HCT116 (cell line): ENCODE measurements around the gene FAM199X. TPM values are rescaled to one million over a fixed set of nuclear protein-coding genes. Genes with fewer than 3 reads are reported as not detected.

Experiments used
- ATAC-seq: fragments of 200-7000 bp; cut with Tn5 transposase; 2 replicates; pipeline ENCODE4 v1.9.1; 2020; ENCODE audit warnings: mild to moderate bottlenecking, moderate library complexity
- BruUV-seq: library from RNA; stranded (reverse); fragments of 400-500 nt; replicated peaks from 2 replicates; lab custom pipeline; 2021; lab: Mats Ljungman, UMichigan
- CTCF ChIA-PET: fragments of 300-600 bp; sonication (Branson Sonifier 250); formaldehyde crosslinking; loops from one replicate; lab custom pipeline; 2021; ENCODE audit warnings: antibody characterized with exemption; lab: Charles Lee
- POLR2A ChIA-PET: fragments of 300-600, 350-600 bp; sonication (Branson Sonifier 250); formaldehyde crosslinking; loops from one replicate; lab custom pipeline; 2021; ENCODE audit warnings: antibody characterized with exemption; lab: Charles Lee
- RAD21 ChIA-PET, 2 experiments: fragments of 300-600 bp; sonication (Branson Sonifier 250); formaldehyde crosslinking; loops; one replicate each; lab custom pipeline; 2023; ENCODE audit warnings: low total read pairs in 2 of 2; ENCODE audit not compliant: uncharacterized antibody in 2 of 2, unreplicated experiment in 2 of 2, low non-redundant PET in 1 of 2; lab: Charles Lee
- DNase-seq: peaks from one replicate; pipeline ENCODE4 v3.0.0-alpha.2; 2010; ENCODE audit warnings: low read depth, low spot score
- H2AFZ ChIP-seq: fragments of 200-600 bp; shearing (Covaris generic), sonication (generic); 2 replicates; pipeline ENCODE4 v1.6.1; 2017; ENCODE audit warnings: low read depth, mixed run types, mixed read lengths, antibody characterized with exemption, low read length; ENCODE audit not compliant: poor library complexity, severe bottlenecking
- H3K27ac ChIP-seq: 2 replicates; pipeline ENCODE4 v1.5.1; 2012; ENCODE audit warnings: low read depth, low read length
- H3K27me3 ChIP-seq: fragments of 200-600 bp; sonication (generic); 2 replicates; pipeline ENCODE4 v1.6.1; 2016; ENCODE audit warnings: mixed run types, low read length, mixed read lengths; ENCODE audit not compliant: insufficient read depth
- H3K36me3 ChIP-seq, 2 experiments: fragments of 200-500 bp in 1 of 2; fragments of 200-600 bp in 1 of 2; sonication (Bioruptor generic) in 1 of 2; sonication (generic) in 1 of 2; 2 replicates each; pipeline versions ENCODE4 v1.5.1 to v1.6.1; 2014 to 2016; ENCODE audit warnings: low read length in 2 of 2, inconsistent platforms in 1 of 2, mixed read lengths in 1 of 2, mixed run types in 1 of 2; ENCODE audit not compliant: insufficient read depth in 2 of 2, control insufficient read depth in 1 of 2
- H3K4me1 ChIP-seq, 2 experiments: fragments of 200-600 bp in 1 of 2; sonication (generic) in 1 of 2; 2 replicates each; pipeline versions ENCODE4 v1.5.1 to v1.6.1; 2012 to 2017; ENCODE audit warnings: low read length in 2 of 2, inconsistent platforms in 1 of 2, mild to moderate bottlenecking in 1 of 2, mixed read lengths in 1 of 2, mixed run types in 1 of 2, moderate library complexity in 1 of 2; ENCODE audit not compliant: insufficient read depth in 2 of 2, control insufficient read depth in 1 of 2
- H3K4me2 ChIP-seq: fragments of 200-600 bp; sonication (generic); 2 replicates; pipeline ENCODE4 v1.6.1; 2017; ENCODE audit warnings: mixed run types, low read length, mixed read lengths
- H3K4me3 ChIP-seq, 2 experiments: fragments of 200-600 bp in 1 of 2; sonication (generic) in 1 of 2; replicated peaks in 1 of 2; 2 replicates each; pipeline ENCODE4 v1.5.1; 2011 to 2016; ENCODE audit warnings: low read length in 2 of 2, control low read depth in 1 of 2, low read depth in 1 of 2, mild to moderate bottlenecking in 1 of 2, mixed read lengths in 1 of 2, mixed run types in 1 of 2
- H3K79me2 ChIP-seq: fragments of 200-600 bp; sonication (generic); 2 replicates; pipeline ENCODE4 v1.6.1; 2017; ENCODE audit warnings: mild to moderate bottlenecking, mixed run types, low read length, moderate library complexity, mixed read lengths; ENCODE audit not compliant: insufficient read depth
- H3K9ac ChIP-seq: fragments of 200-600 bp; sonication (generic); 2 replicates; pipeline ENCODE4 v1.6.1; 2016; ENCODE audit warnings: low read length, mixed read lengths
- H3K9me2 ChIP-seq: fragments of 200-600 bp; sonication (generic), shearing (Covaris generic); 2 replicates; pipeline ENCODE4 v1.6.1; 2017; ENCODE audit warnings: mixed run types, mild to moderate bottlenecking, moderate library complexity; ENCODE audit not compliant: insufficient read depth
- H3K9me3 ChIP-seq, 2 experiments: fragments of 200-500 bp in 1 of 2; fragments of 200-600 bp in 1 of 2; sonication (Bioruptor generic) in 1 of 2; sonication (generic) in 1 of 2; 2 replicates each; pipeline ENCODE4 v1.6.1; 2014 to 2017; ENCODE audit warnings: low read length in 2 of 2, mixed read lengths in 2 of 2, inconsistent platforms in 1 of 2, low read depth in 1 of 2, mild to moderate bottlenecking in 1 of 2, mixed run types in 1 of 2, moderate library complexity in 1 of 2; ENCODE audit not compliant: control insufficient read depth in 1 of 2, insufficient read depth in 1 of 2
- H4K20me1 ChIP-seq: fragments of 200-600 bp; sonication (generic), shearing (Covaris generic); 2 replicates; pipeline ENCODE4 v1.6.1; 2017; ENCODE audit warnings: mixed run types, mild to moderate bottlenecking, moderate library complexity; ENCODE audit not compliant: insufficient read depth
- CBX3 ChIP-seq: IDR thresholded peaks from 2 replicates; pipeline ENCODE4 v1.6.1; 2012; ENCODE audit warnings: low read depth
- CEBPB ChIP-seq: IDR thresholded peaks from 2 replicates; pipeline ENCODE4 v1.6.1; 2012; ENCODE audit warnings: low read depth
- EGR1 ChIP-seq: IDR thresholded peaks from 2 replicates; pipeline ENCODE4 v1.6.1; 2012; ENCODE audit warnings: low read depth
- EZH2 ChIP-seq: fragments of 200-600 bp; sonication (generic); IDR thresholded peaks from 2 replicates; pipeline ENCODE4 v1.6.1; 2017; ENCODE audit warnings: antibody characterized with exemption, mixed run types
- EZH2phosphoT487 ChIP-seq: fragments of 200-600 bp; IDR thresholded peaks from 2 replicates; pipeline ENCODE4 v1.6.1; 2018; ENCODE audit warnings: antibody characterized with exemption, borderline replicate concordance
- JUND ChIP-seq: IDR thresholded peaks from 2 replicates; pipeline ENCODE4 v1.6.1; 2012
- POLR2A ChIP-seq: IDR thresholded peaks from 2 replicates; pipeline ENCODE4 v1.7.0; 2011; ENCODE audit warnings: borderline replicate concordance; ENCODE audit not compliant: insufficient read depth, insufficient read length; ENCODE audit errors: extremely low read depth
- POLR2AphosphoS5 ChIP-seq: IDR thresholded peaks from 2 replicates; pipeline ENCODE4 v1.6.1; 2011; ENCODE audit warnings: mild to moderate bottlenecking, low read depth, low read length, moderate library complexity
- RAD21 ChIP-seq: IDR thresholded peaks from 2 replicates; pipeline ENCODE4 v1.6.1; 2012; ENCODE audit warnings: low read depth, mild to moderate bottlenecking
- SRF ChIP-seq: IDR thresholded peaks from 2 replicates; pipeline ENCODE4 v1.6.1; 2012; ENCODE audit warnings: low read depth
- TCF7L2 ChIP-seq: IDR thresholded peaks from 2 replicates; pipeline ENCODE4 v1.7.0; 2011; ENCODE audit warnings: borderline replicate concordance, inconsistent platforms; ENCODE audit not compliant: insufficient read depth, insufficient read length; ENCODE audit errors: extremely low read depth
- YY1 ChIP-seq: IDR thresholded peaks from 2 replicates; pipeline ENCODE4 v1.6.1; 2011; ENCODE audit warnings: low read length, low read depth, moderate library complexity, mild to moderate bottlenecking; ENCODE audit not compliant: insufficient replicate concordance; ENCODE audit errors: extremely low read depth
- ZFX ChIP-seq: fragments of 450-650 bp; IDR thresholded peaks from 2 replicates; pipeline ENCODE4 v1.6.1; 2017
- ZNF274 ChIP-seq: fragments of 200-500 bp; sonication (Bioruptor generic); IDR thresholded peaks from 2 replicates; pipeline ENCODE4 v1.6.1; 2014; ENCODE audit warnings: mild to moderate bottlenecking, low read depth, low read length, inconsistent platforms
- intact Hi-C: fragments of 100-400 bp; cut with micrococcal nuclease; formaldehyde crosslinking; loops from 2 replicates; pipeline ENCODE4 v1.10.0; 2022
- total RNA-seq: library from RNA; stranded (reverse); gene quantifications from one replicate; pipeline ENCODE4 v1.2.1, GENCODE V29; 2021; ENCODE audit not compliant: unreplicated experiment
- TF ChIP-seq, protein P1 (sequence below): IDR thresholded peaks from 2 replicates; pipeline ENCODE4 v1.6.1; 2011; ENCODE audit warnings: mild to moderate bottlenecking, low read length, moderate library complexity; ENCODE audit not compliant: insufficient replicate concordance; ENCODE audit errors: extremely low read depth
- TF ChIP-seq, protein P2 (sequence below): IDR thresholded peaks from 2 replicates; pipeline ENCODE4 v1.6.1; 2012; ENCODE audit warnings: low read depth
- TF ChIP-seq, protein P3 (sequence below): IDR thresholded peaks from 2 replicates; pipeline ENCODE4 v1.6.1; 2012
- TF ChIP-seq, protein P4 (sequence below), 3 experiments: fragments of 200-600 bp in 1 of 3; sonication (generic) in 1 of 3; IDR thresholded peaks in 2 of 3; conservative IDR thresholded peaks in 1 of 3; 2 replicates each; pipeline ENCODE4 v1.5.1; 2012 to 2017; ENCODE audit warnings: low read depth in 2 of 3, low read length in 2 of 3, antibody characterized with exemption in 1 of 3, borderline replicate concordance in 1 of 3, control low read depth in 1 of 3, mild to moderate bottlenecking in 1 of 3, mixed read lengths in 1 of 3, mixed run types in 1 of 3, moderate library complexity in 1 of 3; ENCODE audit not compliant: insufficient read depth in 1 of 3

The FAM199X gene
- total RNA-seq, 1 experiment from 2014 or later: 21.1 TPM

DNA sequence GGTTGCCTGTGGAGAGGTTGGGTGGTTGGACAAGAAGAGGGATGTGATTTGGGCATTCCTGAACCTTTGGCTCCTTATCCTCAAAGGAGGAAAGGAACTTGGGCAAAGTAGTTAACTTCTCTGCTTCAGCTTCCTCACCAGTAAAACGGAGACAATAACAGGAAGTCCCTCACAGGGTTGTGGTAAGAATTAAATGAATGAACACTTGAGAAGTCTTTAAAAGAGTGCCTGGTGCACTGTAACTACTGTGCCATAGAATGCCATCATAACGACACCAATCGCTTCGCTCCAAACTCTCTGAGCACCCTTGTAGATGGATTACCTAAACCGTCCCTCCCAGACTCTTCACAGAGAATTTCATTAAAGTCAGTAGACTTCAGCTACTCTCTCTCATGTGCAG, 43.4 kb upstream of the FAM199X start:
- H3K36me3 ChIP-seq: no peaks in the 10 kb centered on the region
- H4K20me1 ChIP-seq: no peaks in the 10 kb centered on the region
- POLR2A ChIA-PET: no interaction called here
- TF ChIP-seq JUND: no peak
- no peak for TF ChIP-seq EZH2phosphoT487
- TF ChIP-seq YY1: no peak
- TF ChIP-seq, protein P1, sequence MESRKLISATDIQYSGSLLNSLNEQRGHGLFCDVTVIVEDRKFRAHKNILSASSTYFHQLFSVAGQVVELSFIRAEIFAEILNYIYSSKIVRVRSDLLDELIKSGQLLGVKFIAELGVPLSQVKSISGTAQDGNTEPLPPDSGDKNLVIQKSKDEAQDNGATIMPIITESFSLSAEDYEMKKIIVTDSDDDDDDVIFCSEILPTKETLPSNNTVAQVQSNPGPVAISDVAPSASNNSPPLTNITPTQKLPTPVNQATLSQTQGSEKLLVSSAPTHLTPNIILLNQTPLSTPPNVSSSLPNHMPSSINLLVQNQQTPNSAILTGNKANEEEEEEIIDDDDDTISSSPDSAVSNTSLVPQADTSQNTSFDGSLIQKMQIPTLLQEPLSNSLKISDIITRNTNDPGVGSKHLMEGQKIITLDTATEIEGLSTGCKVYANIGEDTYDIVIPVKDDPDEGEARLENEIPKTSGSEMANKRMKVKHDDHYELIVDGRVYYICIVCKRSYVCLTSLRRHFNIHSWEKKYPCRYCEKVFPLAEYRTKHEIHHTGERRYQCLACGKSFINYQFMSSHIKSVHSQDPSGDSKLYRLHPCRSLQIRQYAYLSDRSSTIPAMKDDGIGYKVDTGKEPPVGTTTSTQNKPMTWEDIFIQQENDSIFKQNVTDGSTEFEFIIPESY: no peak
- TF ChIP-seq TCF7L2: no peak
- no peak for TF ChIP-seq ZFX
- no peak for TF ChIP-seq EZH2
- TF ChIP-seq SRF: no peak
- TF ChIP-seq, protein P2, sequence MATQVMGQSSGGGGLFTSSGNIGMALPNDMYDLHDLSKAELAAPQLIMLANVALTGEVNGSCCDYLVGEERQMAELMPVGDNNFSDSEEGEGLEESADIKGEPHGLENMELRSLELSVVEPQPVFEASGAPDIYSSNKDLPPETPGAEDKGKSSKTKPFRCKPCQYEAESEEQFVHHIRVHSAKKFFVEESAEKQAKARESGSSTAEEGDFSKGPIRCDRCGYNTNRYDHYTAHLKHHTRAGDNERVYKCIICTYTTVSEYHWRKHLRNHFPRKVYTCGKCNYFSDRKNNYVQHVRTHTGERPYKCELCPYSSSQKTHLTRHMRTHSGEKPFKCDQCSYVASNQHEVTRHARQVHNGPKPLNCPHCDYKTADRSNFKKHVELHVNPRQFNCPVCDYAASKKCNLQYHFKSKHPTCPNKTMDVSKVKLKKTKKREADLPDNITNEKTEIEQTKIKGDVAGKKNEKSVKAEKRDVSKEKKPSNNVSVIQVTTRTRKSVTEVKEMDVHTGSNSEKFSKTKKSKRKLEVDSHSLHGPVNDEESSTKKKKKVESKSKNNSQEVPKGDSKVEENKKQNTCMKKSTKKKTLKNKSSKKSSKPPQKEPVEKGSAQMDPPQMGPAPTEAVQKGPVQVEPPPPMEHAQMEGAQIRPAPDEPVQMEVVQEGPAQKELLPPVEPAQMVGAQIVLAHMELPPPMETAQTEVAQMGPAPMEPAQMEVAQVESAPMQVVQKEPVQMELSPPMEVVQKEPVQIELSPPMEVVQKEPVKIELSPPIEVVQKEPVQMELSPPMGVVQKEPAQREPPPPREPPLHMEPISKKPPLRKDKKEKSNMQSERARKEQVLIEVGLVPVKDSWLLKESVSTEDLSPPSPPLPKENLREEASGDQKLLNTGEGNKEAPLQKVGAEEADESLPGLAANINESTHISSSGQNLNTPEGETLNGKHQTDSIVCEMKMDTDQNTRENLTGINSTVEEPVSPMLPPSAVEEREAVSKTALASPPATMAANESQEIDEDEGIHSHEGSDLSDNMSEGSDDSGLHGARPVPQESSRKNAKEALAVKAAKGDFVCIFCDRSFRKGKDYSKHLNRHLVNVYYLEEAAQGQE: no peak
- no peak for TF ChIP-seq EGR1
- no peak for TF ChIP-seq POLR2AphosphoS5
- no peak for TF ChIP-seq CBX3
- TF ChIP-seq, protein P3, sequence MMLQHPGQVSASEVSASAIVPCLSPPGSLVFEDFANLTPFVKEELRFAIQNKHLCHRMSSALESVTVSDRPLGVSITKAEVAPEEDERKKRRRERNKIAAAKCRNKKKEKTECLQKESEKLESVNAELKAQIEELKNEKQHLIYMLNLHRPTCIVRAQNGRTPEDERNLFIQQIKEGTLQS: no peak
- TF ChIP-seq, protein P4, sequence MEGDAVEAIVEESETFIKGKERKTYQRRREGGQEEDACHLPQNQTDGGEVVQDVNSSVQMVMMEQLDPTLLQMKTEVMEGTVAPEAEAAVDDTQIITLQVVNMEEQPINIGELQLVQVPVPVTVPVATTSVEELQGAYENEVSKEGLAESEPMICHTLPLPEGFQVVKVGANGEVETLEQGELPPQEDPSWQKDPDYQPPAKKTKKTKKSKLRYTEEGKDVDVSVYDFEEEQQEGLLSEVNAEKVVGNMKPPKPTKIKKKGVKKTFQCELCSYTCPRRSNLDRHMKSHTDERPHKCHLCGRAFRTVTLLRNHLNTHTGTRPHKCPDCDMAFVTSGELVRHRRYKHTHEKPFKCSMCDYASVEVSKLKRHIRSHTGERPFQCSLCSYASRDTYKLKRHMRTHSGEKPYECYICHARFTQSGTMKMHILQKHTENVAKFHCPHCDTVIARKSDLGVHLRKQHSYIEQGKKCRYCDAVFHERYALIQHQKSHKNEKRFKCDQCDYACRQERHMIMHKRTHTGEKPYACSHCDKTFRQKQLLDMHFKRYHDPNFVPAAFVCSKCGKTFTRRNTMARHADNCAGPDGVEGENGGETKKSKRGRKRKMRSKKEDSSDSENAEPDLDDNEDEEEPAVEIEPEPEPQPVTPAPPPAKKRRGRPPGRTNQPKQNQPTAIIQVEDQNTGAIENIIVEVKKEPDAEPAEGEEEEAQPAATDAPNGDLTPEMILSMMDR (IDR thresholded peaks at IDR 0.05 in 2 of 3, conservative IDR thresholded peaks at IDR 0.05 in 1 of 3; ENCODE audit: borderline replicate concordance in 1 of 3, insufficient read depth in 1 of 3, low read depth in 2 of 3, low read length in 2 of 3): no peak
- no peak for TF ChIP-seq CEBPB
- no peak for TF ChIP-seq POLR2A
- TF ChIP-seq ZNF274: no peak
- TF ChIP-seq RAD21: no peak
- H3K27ac ChIP-seq: no peak overlapping the region
- no peak overlapping the region for H3K4me3 ChIP-seq
- no peaks in the 10 kb centered on the region for H3K9me2 ChIP-seq
- no TSS peak for BruUV-seq
- H3K9ac ChIP-seq: no peak overlapping the region
- intact Hi-C loops: no loop called here
- no peak for DNase-seq
- H3K27me3 ChIP-seq: no peaks in the 10 kb centered on the region
- H2AFZ ChIP-seq: no peak overlapping the region
- H3K4me1 ChIP-seq: no peaks in the 10 kb centered on the region
- H3K79me2 ChIP-seq: no peaks in the 10 kb centered on the region
- H3K9me3 ChIP-seq: no peaks in the 10 kb centered on the region
- no peak overlapping the region for H3K4me2 ChIP-seq
- ATAC-seq: no peak
- RAD21 ChIA-PET: no interaction called here
- CTCF ChIA-PET: no interaction called here
